Kidney (tissue), 14 donors: ENCODE measurements around the gene MAN1B1. TPM values are rescaled to one million over a fixed set of nuclear protein-coding genes. Genes with fewer than 3 reads are reported as not detected.
A peak's percentile ranks its signal among the peaks of the same experiment; 100 is the strongest.

Experiments used
- DNase-seq, 5 donors: peaks; one replicate each; pipeline ENCODE4 v3.0.0-alpha.2; 2013 to 2020
- FAIRE-seq: peaks from 2 replicates; lab custom pipeline; 2012; peaks lifted over from hg19 to GRCh38; lab: Jason Lieb, UNC
- H3K27ac ChIP-seq, 2 donors: one replicate each; pipeline ENCODE4 v1.7.0; 2013; ENCODE audit warnings: low read depth in 2 of 2, low read length in 2 of 2, inconsistent platforms in 1 of 2
- H3K27me3 ChIP-seq: one replicate; pipeline ENCODE4 v1.7.1; 2013; ENCODE audit warnings: low read length, inconsistent platforms; ENCODE audit not compliant: control insufficient read depth, insufficient read depth
- H3K36me3 ChIP-seq, 3 donors: one replicate each; pipeline versions ENCODE4 v1.7.0 to v1.7.1; 2013; ENCODE audit warnings: low read length in 3 of 3, control low read depth in 1 of 3, inconsistent platforms in 1 of 3; ENCODE audit not compliant: insufficient read depth in 3 of 3, control insufficient read depth in 2 of 3
- H3K4me1 ChIP-seq, 3 donors: one replicate each; pipeline versions ENCODE4 v1.7.0 to v1.7.1; 2013; ENCODE audit warnings: low read length in 3 of 3, inconsistent platforms in 1 of 3, low read depth in 1 of 3; ENCODE audit not compliant: control insufficient read depth in 2 of 3, insufficient read depth in 2 of 3
- H3K4me3 ChIP-seq, 3 donors: one replicate each; pipeline versions ENCODE4 v1.7.0 to v1.8.1; 2013; ENCODE audit warnings: low read length in 3 of 3, control low read depth in 1 of 3, inconsistent platforms in 1 of 3
- H3K9ac ChIP-seq, 3 donors: one replicate each; pipeline versions ENCODE4 v1.7.0 to v1.7.1; 2013; ENCODE audit warnings: low read length in 3 of 3, control low read depth in 1 of 3, inconsistent platforms in 1 of 3
- H3K9me3 ChIP-seq, 3 donors: one replicate each; pipeline versions ENCODE4 v1.7.0 to v1.7.1; 2013; ENCODE audit warnings: low read length in 3 of 3, control low read depth in 1 of 3, inconsistent platforms in 1 of 3; ENCODE audit not compliant: control insufficient read depth in 2 of 3, insufficient read depth in 1 of 3
- CTCF ChIP-seq: IDR thresholded peaks from 3 replicates; pipeline ENCODE4 v1.5.1; 2012; ENCODE audit warnings: mild to moderate bottlenecking, moderate library complexity, borderline replicate concordance; ENCODE audit not compliant: insufficient read depth; ENCODE audit errors: extremely low read depth
- intact Hi-C: fragments of 100-400 bp; cut with DNase I; formaldehyde crosslinking; loops from one replicate; pipeline ENCODE4 v1.11.1; 2022
- polyA plus RNA-seq: library from polyadenylated mRNA; stranded (reverse); fragments of 350-450 nt; fragmentation: Illumina TruSeq; extraction: RNeasy Lipid Tissue Mini Kit (QIAGEN cat#74804); gene quantifications from one replicate; pipeline ENCODE4 v1.2.3, GENCODE V29; 2014; ENCODE audit warnings: low read depth, low replicate concordance; ENCODE audit not compliant: insufficient read depth
- total RNA-seq: library from RNA; stranded (reverse); fragmentation: NEBNext Ultra II Directional; extraction: Animal tissue kit (Norgen Biotek cat#: 25700); gene quantifications from one replicate; pipeline ENCODE4 v1.2.1, GENCODE V29; 2021
- donor health status: control.
- donor health status: control.
- donor health status: control.
- donor health status: control.
- donor health status: control.
- donor health status: DM: yes; HTN: yes; CAD: no.
- donor health status: Normal renal cell carcinoma (clear cell type).

Gene MAN1B1
- total and polyA plus RNA-seq, 2 donors from 2014 or later, result 57.3 to 63.2 TPM

- no peak overlapping the region for H3K9ac ChIP-seq
- FAIRE-seq, result no peak
- peaks cover 7% of the 10 kb centered on the region for H3K27me3 ChIP-seq
- peaks cover 2 to 9% (median 6%) of the 10 kb centered on the region in 3 donors for H3K36me3 ChIP-seq
- peaks cover 0 to 9% (median 0%) of the 10 kb centered on the region in 3 donors for H3K4me1 ChIP-seq
- intact Hi-C loops, result no loop called here
- no peak for TF ChIP-seq CTCF
- no peaks in the 10 kb centered on the region for H3K9me3 ChIP-seq
- no peak overlapping the region for H3K27ac ChIP-seq
- peak in 2 of 5 donors; percentile 44 to 74 for DNase-seq
- no peak overlapping the region for H3K4me3 ChIP-seq
Measured at GRCh38 chr9:137084526-137084925, 2.3 kb upstream of the MAN1B1 start.

- Histone ChIP-seq H3K36me3 (peaks cover 2 to 7% (median 7%) of the 10 kb centered on the region in 3 donors), H3K9ac (peak overlapping the region in 2 of 3 donors; percentile 57 to 66), H3K27ac (peak overlapping the region; percentile 82), H3K9me3 (no peaks in the 10 kb centered on the region), H3K4me1 (peaks cover 0 to 9% (median 0%) of the 10 kb centered on the region in 3 donors), H3K4me3 (peak overlapping the region; percentile 52 to 74 (median 64)), H3K27me3 (no peaks in the 10 kb centered on the region)
- FAIRE-seq (no peak), DNase-seq (peak in 4 of 5 donors; percentile 9 to 90 (median 56))
- intact Hi-C loops, result no loop called here
- no peak for TF ChIP-seq CTCF
Measured at GRCh38 chr9:137085920-137086530, 760 bp upstream of the MAN1B1 start.

- H3K4me3 ChIP-seq, result peak overlapping the region; percentile 52 to 74 (median 64)
- intact Hi-C loops, result no loop called here
- peak overlapping the region in 2 of 3 donors; percentile 33 to 63 for H3K9ac ChIP-seq
- DNase-seq, result peak in 2 of 5 donors; percentile 16 to 23
- peaks cover 2 to 10% (median 4%) of the 10 kb centered on the region in 3 donors for H3K36me3 ChIP-seq
- TF ChIP-seq CTCF, result no peak
- H3K9me3 ChIP-seq, result no peaks in the 10 kb centered on the region
- peak overlapping the region in 1 of 2 donors; percentile 67 for H3K27ac ChIP-seq
- peaks cover 0 to 9% (median 0%) of the 10 kb centered on the region in 3 donors for H3K4me1 ChIP-seq
- H3K27me3 ChIP-seq, result no peaks in the 10 kb centered on the region
- FAIRE-seq, result no peak
Measured at GRCh38 chr9:137087409-137087925, 682 bp downstream of the MAN1B1 start.
